ENCODE data around the gene TRPV2. TPM values are rescaled to one million over a fixed set of nuclear protein-coding genes. Genes with fewer than 3 reads are reported as not detected.

Gene TRPV2
- total RNA-seq, 1 donor from 2014 or later: 31.0 TPM

DNA sequence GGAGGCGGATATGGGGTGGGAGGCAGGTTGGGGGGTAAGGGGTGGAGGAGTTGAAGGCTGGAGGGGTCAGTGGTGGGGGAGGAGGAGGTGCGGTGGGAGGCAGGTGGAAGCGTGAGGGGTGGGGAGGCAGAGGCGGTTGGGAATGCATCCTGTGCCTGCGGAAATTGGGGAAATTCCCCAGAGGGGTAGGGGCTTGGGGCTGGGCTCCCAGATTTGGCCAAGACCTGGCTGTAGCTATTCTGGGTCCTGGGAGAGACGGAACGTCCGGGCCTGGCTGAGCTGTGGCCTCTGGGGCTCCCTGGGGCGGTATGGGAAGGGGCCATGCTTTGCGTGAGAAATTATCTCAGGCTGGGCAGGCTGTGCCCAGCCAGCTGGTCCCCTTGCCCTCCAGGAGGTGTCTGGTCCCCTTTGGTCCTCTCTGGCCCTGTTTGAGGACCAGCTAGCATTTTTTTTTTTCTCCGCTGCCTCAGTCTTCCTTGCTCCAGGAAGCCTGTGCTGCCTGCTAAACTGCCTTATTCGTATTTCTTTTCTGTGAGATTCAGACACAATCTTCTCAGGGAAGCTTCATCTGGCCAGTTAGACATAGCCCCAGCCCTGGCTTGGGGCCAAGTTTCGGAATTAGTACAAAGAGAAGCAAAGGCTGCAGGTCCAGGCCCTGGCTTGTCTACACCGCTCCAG lies 7.3 kb upstream of the TRPV2 start:
- peak; percentile 77 for DNase-seq (ENCODE audit: low spot score)

DNA sequence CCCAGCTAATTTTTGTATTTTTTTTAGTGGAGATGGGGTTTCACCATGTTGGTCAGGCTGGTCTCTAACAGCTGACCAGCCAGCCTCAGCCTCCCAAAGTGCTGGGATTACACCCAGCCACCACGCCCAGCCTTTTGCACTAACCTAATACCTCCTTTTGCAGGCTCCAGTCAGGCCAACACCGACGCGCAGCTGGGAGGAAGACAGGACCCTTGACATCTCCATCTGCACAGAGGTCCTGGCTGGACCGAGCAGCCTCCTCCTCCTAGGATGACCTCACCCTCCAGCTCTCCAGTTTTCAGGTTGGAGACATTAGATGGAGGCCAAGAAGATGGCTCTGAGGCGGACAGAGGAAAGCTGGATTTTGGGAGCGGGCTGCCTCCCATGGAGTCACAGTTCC lies 2.0 kb downstream of the TRPV2 start:
- no peak for DNase-seq (ENCODE audit: low spot score)

DNA sequence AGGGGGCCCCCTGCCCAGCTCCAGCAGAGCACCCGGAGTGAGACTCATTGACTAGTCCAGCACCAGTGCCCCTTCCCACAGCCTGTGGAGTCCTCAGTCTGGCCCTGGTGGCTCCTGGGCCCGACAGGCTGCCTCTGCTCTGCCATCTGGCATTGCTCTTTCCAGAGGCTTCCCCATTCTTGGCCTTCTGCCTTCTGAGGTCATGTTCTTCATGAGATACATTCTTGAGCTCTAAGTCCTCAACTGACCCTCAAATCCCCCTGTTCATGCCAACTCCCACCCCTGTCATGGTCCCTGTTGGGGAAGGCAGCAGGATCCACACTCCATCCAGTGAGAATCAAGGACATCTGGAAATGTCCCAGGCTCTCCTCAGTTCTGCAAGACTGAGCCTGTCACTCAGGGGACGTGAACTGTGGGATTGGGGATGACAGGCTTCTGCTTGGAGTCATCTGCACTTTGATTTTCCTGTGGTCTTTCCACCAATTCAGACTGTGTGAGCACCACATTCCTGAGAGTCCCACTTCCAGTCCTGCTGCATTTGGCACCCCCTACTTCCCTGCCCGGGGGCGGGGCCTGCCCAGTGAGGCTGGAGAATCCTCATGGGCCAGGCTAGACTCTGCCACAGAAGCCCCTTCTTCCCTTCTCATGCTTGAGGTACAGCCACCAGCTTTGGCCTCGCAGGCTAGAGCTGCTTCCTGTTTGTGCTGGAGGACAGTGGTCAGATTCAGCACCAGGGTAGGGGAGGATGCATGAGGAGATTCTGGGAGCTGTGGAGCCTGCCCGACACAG lies 2.7 kb downstream of the TRPV2 start:
- no peak for DNase-seq (ENCODE audit: low spot score)

GRCh38 chr17:16418685-16419068 lies 3.3 kb downstream of the TRPV2 start:
- DNase-seq (ENCODE audit: low spot score): no peak

- no peak for DNase-seq (ENCODE audit: low spot score)
These were observed 3.9 kb downstream of the TRPV2 start for GRCh38 chr17:16419074-16419928.

- DNase-seq (ENCODE audit: low spot score): no peak
These were observed 4.5 kb downstream of the TRPV2 start for GRCh38 chr17:16419929-16420271.

DNA sequence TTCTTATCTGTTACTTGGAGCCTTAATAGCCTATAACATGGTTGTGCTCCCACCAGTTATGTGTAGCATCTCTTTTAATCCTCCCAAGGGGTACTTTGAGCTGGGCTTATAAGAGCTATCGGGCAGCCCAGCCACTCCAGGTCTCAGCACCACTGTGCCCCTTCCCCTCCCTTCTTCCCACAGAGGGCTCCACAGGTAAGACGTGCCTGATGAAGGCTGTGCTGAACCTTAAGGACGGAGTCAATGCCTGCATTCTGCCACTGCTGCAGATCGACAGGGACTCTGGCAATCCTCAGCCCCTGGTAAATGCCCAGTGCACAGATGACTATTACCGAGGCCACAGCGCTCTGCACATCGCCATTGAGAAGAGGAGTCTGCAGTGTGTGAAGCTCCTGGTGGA lies 7.0 kb downstream of the TRPV2 start:
- DNase-seq (ENCODE audit: low spot score): no peak

DNA sequence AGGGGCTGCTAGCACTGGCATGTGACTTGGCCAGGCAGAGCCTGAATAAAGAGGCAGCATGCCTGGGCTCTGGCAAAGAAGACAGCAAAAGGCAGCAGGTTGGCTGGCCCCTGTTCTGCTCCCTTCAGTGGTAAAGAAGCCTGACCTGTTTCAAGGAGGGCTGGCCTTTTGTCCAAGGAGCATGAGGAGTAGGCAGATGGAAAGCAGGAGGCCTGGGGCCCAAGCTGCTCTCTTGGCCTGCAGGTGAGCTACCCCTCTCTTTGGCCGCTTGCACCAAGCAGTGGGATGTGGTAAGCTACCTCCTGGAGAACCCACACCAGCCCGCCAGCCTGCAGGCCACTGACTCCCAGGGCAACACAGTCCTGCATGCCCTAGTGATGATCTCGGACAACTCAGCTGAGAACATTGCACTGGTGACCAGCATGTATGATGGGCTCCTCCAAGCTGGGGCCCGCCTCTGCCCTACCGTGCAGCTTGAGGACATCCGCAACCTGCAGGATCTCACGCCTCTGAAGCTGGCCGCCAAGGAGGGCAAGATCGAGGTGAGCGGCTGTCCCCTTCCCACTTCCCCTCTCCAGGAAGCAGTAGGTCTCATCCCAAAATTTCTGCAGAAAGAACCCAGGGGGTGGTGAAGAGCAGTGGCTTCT lies 8.0 kb downstream of the TRPV2 start:
- DNase-seq (ENCODE audit: low spot score): no peak

- DNase-seq (ENCODE audit: low spot score): no peak
These were observed 9.8 kb downstream of the TRPV2 start for GRCh38 chr17:16425202-16425601.

DNA sequence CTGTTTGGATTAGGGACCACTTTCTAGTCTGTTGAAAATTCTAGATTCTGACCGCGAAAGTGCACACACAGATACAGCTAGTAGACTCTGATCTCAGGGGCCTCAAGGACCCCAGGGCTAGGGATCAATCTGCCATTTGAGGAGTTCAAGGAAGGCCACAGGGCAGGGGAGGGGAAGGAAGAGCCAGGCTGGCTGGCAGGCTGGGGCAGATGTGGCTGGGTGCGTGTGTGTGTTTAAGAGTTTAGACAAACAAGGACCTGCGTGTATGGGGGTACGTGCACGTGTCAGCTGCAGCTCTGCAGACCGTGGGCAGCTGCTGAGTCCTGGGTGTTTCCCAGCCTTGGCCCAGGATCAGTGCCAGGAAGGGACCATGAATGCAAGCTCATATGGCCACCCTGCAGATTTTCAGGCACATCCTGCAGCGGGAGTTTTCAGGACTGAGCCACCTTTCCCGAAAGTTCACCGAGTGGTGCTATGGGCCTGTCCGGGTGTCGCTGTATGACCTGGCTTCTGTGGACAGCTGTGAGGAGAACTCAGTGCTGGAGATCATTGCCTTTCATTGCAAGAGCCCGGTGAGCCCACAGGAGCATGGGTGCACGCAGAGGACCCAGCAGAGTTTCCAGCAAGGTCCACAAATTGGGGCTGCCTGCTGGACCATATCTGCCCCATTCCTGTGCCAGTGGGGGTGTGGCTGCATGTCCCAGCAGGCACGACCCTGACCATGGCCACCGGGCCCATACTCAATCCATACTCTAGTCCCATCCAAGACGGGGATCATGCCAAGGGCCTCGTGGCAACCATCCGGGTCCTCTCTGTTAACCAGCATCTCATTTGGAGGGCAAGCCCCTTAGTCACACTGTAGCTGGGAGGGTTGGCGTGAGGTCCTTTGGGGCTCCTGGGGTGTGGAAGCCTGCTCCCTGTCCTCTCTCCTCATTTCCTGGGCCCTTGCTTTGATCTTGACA lies 10.6 kb downstream of the TRPV2 start:
- DNase-seq (ENCODE audit: low spot score): no peak

DNA sequence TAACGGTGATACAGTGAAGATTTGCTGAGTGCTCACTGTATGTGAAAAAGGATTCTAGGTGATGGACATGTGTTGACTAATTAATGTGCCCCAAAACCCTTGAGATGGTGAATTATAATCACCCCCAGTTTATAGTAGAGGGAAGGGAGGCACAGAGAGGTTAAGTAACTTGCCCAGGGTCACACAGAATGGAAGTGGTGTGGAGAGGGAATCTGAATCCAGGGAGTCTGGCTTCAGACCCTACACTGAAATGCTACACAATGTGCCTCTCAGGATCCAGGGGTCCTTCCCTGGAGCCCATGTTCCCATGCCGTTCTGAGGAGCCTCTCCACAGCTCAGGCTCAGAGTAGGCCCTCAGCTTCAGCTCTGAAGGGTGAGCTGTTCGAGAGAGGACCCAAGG lies 11.6 kb downstream of the TRPV2 start:
- DNase-seq (ENCODE audit: low spot score): no peak

GRCh38 chr17:16428098-16428882 lies 12.9 kb downstream of the TRPV2 start:
- peak; percentile 47 for DNase-seq (ENCODE audit: low spot score)

DNA sequence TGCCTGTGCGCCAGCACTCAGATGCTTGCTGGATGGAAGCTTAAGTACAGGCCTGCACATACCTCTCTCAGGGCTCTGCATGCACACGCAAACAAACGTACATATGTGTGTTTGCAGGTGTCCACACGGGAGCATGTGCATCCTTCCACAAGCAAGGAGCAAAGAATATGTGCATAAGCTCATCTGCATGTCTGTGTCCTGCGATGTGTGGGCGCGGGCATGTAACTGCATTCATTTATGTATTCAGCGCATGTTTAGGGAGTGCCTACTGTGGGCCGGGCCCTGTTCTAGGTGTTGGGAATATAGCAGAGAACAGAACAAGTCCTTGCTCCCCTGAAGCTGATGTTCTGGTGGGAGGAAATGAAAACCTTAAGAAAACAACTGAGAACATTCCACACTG lies 13.7 kb downstream of the TRPV2 start:
- DNase-seq (ENCODE audit: low spot score): no peak

- DNase-seq (ENCODE audit: low spot score): no peak
These were observed 15.3 kb downstream of the TRPV2 start for GRCh38 chr17:16430650-16431049.

GRCh38 chr17:16432017-16432416 lies 16.6 kb downstream of the TRPV2 start:
- DNase-seq (ENCODE audit: low spot score): no peak

DNA sequence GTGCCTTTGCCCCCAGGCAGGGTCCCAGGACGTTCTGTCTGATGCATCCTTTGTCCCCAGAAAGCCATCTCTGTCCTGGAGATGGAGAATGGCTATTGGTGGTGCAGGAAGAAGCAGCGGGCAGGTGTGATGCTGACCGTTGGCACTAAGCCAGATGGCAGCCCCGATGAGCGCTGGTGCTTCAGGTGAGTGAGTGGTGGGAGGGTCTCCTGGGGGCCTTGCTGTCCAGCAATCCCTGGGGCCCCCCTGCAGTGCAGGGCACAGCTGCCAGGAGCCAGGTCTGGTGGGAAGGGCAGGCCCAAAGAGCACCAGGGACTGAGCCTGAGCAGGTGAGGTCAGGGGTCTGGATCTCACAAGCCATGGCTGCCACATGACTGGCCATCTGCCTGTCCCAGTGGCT lies 18.1 kb downstream of the TRPV2 start:
- DNase-seq (ENCODE audit: low spot score): no peak

DNA sequence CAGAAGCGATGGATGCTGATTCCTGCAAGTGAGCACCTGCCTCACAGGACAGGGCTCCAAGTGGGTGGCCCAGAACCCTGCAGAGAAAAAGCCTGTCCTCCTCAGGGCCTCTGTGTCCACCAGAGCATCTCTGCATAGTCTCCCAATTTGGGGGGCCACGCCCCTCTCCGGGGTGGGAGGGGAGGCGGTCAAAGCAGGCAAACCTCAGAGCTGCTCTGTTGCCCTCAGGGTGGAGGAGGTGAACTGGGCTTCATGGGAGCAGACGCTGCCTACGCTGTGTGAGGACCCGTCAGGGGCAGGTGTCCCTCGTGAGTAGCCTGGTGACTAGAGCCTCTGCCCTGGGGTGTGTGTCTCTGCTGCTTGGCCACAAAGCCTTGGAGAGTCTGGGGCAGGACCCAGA lies 19.3 kb downstream of the TRPV2 start:
- DNase-seq (ENCODE audit: low spot score): no peak

GRCh38 chr17:16435925-16436886 lies 20.8 kb downstream of the TRPV2 start:
- no peak for DNase-seq (ENCODE audit: low spot score)

- no peak for DNase-seq (ENCODE audit: low spot score)
These were observed 21.7 kb downstream of the TRPV2 start for GRCh38 chr17:16437083-16437482.

Data from mucosa of gallbladder (tissue), 1 donor.